Measurements from ENCODE around the gene RIMS3. TPM values are rescaled to one million over a fixed set of nuclear protein-coding genes. Genes with fewer than 3 reads are reported as not detected.

The RIMS3 gene
- total and polyA plus RNA-seq, 7 donors = 1.2 to 13.7 (median 6.1) TPM

GRCh38 chr1:40652468-40652867 is 13.0 kb downstream of the RIMS3 start:
- Histone ChIP-seq H3K27ac (no peak overlapping the region), H3K9me3 (no peaks in the 10 kb centered on the region), H3K4me1 (peaks cover 0 to 5% (median 0%) of the 10 kb centered on the region in 4 donors), H3K36me3 (no peaks in the 10 kb centered on the region), H3K4me3 (no peak overlapping the region), H3K27me3 (peaks cover 0 to 18% (median 8%) of the 10 kb centered on the region in 3 donors)
- TF ChIP-seq POLR2A (IDR thresholded peaks at IDR 0.05) (no peak), EP300 (IDR thresholded peaks at IDR 0.05) (no peak), CTCF (IDR thresholded peaks at IDR 0.05) (no peak), POLR2AphosphoS5 (IDR thresholded peaks at IDR 0.05) (no peak)
- intact Hi-C loops (cut with DNase I) = no loop called here
- DNase-seq = no peak
- 80 to 86% methylated on average over 5 of the region's 5 CpGs for WGBS, 2 donors

- WGBS, 2 donors = 17 to 61% methylated on average over 17 of the region's 17 CpGs
- peaks cover 0 to 5% (median 0%) of the 10 kb centered on the region in 4 donors for H3K4me1 ChIP-seq
- H3K27me3 ChIP-seq = peaks cover 0 to 18% (median 8%) of the 10 kb centered on the region in 3 donors
- no peak overlapping the region for H3K27ac ChIP-seq
- H3K36me3 ChIP-seq = no peaks in the 10 kb centered on the region
- H3K4me3 ChIP-seq = no peak overlapping the region
- DNase-seq = no peak
- intact Hi-C loops (cut with DNase I) = no loop called here
- TF ChIP-seq POLR2AphosphoS5 (IDR thresholded peaks at IDR 0.05) = no peak
- no peak for TF ChIP-seq POLR2A (IDR thresholded peaks at IDR 0.05)
- TF ChIP-seq EP300 (IDR thresholded peaks at IDR 0.05) = no peak
- no peak for TF ChIP-seq CTCF (IDR thresholded peaks at IDR 0.05)
- H3K9me3 ChIP-seq = no peaks in the 10 kb centered on the region
These were observed 14.2 kb downstream of the RIMS3 start for GRCh38 chr1:40651138-40651857.

- Histone ChIP-seq H3K9me3 (no peaks in the 10 kb centered on the region), H3K27me3 (peaks cover 0 to 14% (median 8%) of the 10 kb centered on the region in 3 donors), H3K4me3 (no peak overlapping the region), H3K4me1 (peaks cover 0 to 5% (median 0%) of the 10 kb centered on the region in 4 donors), H3K27ac (no peak overlapping the region), H3K36me3 (no peaks in the 10 kb centered on the region)
- WGBS, 2 donors = 56 to 81% methylated on average over 4 of the region's 4 CpGs
- intact Hi-C loops (cut with DNase I) = no loop called here
- TF ChIP-seq EP300 (IDR thresholded peaks at IDR 0.05) (no peak), POLR2AphosphoS5 (IDR thresholded peaks at IDR 0.05) (no peak), POLR2A (IDR thresholded peaks at IDR 0.05) (no peak), CTCF (IDR thresholded peaks at IDR 0.05) (no peak)
- DNase-seq = no peak
These were observed 15.4 kb downstream of the RIMS3 start for GRCh38 chr1:40650075-40650474.

DNA sequence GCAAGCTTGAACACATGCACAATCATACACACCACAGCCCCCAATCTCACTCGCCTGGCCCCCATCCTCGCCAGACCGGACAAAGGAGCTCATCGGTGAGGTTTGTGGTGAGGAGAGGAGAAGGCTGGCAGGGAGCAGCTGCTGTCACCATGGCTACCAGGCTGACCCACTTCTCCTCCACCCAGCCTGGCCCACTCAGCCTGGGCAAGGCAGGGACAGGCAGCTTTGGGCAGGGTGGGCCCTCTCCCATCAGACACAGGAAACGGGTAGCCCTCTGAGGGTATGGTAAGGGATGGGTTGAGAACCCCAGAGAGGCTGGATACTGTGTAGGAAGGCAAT is 15.9 kb downstream of the RIMS3 start:
- Histone ChIP-seq H3K4me3 (no peak overlapping the region), H3K27me3 (peaks cover 0 to 9% (median 8%) of the 10 kb centered on the region in 3 donors), H3K27ac (no peak overlapping the region), H3K9me3 (no peaks in the 10 kb centered on the region), H3K4me1 (peaks cover 0 to 5% (median 0%) of the 10 kb centered on the region in 4 donors), H3K36me3 (no peaks in the 10 kb centered on the region)
- intact Hi-C loops (cut with DNase I) = no loop called here
- 67 to 86% methylated on average over 5 of the region's 5 CpGs for WGBS, 2 donors
- DNase-seq = no peak
- no peak for TF ChIP-seq CTCF (IDR thresholded peaks at IDR 0.05)
- no peak for TF ChIP-seq EP300 (IDR thresholded peaks at IDR 0.05)
- no peak for TF ChIP-seq POLR2AphosphoS5 (IDR thresholded peaks at IDR 0.05)
- TF ChIP-seq POLR2A (IDR thresholded peaks at IDR 0.05) = no peak

All from sigmoid colon (tissue), 7 donors.